Measurements from ENCODE around the gene FGF4.

FGF4 gene

GRCh38 chr11:69721745-69722144, 53.4 kb downstream of the FGF4 start:
- Histone ChIP-seq H3K9ac (ENCODE audit: low read length) (no peak overlapping the region), H3K36me3 (ENCODE audit: control insufficient read depth, insufficient read depth, low read length) (no peaks in the 10 kb centered on the region), H3K4me3 (ENCODE audit: low read depth, low read length) (no peak overlapping the region), H3K4me1 (ENCODE audit: control insufficient read depth, insufficient read depth, low read length) (peaks cover 17% of the 10 kb centered on the region; the same call in 1 of the 2 replicates), H3K27me3 (ENCODE audit: control insufficient read depth, insufficient read depth, low read length) (peaks cover 38% of the 10 kb centered on the region), H3K9me3 (ENCODE audit: control insufficient read depth, insufficient read depth, low read depth, low read length) (no peaks in the 10 kb centered on the region), H3K27ac (ENCODE audit: low read depth, low read length) (no peak overlapping the region)

GRCh38 chr11:69721106-69721505, 54.0 kb downstream of the FGF4 start:
- peaks cover 38% of the 10 kb centered on the region for H3K27me3 ChIP-seq (ENCODE audit: control insufficient read depth, insufficient read depth, low read length)

More at GRCh38 chr11:69721106-69721505, 54.0 kb downstream of the FGF4 start:
- H3K27ac ChIP-seq (ENCODE audit: low read depth, low read length) = no peak overlapping the region
- no peaks in the 10 kb centered on the region for H3K36me3 ChIP-seq (ENCODE audit: control insufficient read depth, insufficient read depth, low read length)
- no peaks in the 10 kb centered on the region for H3K9me3 ChIP-seq (ENCODE audit: control insufficient read depth, insufficient read depth, low read depth, low read length)
- no peak overlapping the region for H3K4me3 ChIP-seq (ENCODE audit: low read depth, low read length)
- no peak overlapping the region for H3K9ac ChIP-seq (ENCODE audit: low read length)
- peaks cover 13% of the 10 kb centered on the region; the same call in 1 of the 2 replicates for H3K4me1 ChIP-seq (ENCODE audit: control insufficient read depth, insufficient read depth, low read length)

All from HUES6 (cell line).